Subcutaneous abdominal adipose tissue (tissue), 5 donors: ENCODE data around the gene MYADML2.

Experiments used
- H3K27ac ChIP-seq: one replicate; pipeline ENCODE4 v1.7.0; 2013; ENCODE audit warnings: low read depth, mild to moderate bottlenecking, inconsistent platforms, low read length, moderate library complexity
- H3K27me3 ChIP-seq, 5 donors: one replicate each; pipeline ENCODE4 v1.7.0; 2013; ENCODE audit warnings: low read length in 5 of 5, inconsistent platforms in 1 of 5; ENCODE audit not compliant: control insufficient read depth in 5 of 5, insufficient read depth in 4 of 5
- H3K36me3 ChIP-seq, 5 donors: one replicate each; pipeline ENCODE4 v1.7.0; 2013; ENCODE audit warnings: low read length in 5 of 5; ENCODE audit not compliant: control insufficient read depth in 5 of 5, insufficient read depth in 5 of 5
- H3K4me1 ChIP-seq, 5 donors: one replicate each; pipeline ENCODE4 v1.7.0; 2013; ENCODE audit warnings: low read length in 5 of 5, mild to moderate bottlenecking in 3 of 5, moderate library complexity in 1 of 5; ENCODE audit not compliant: control insufficient read depth in 5 of 5, insufficient read depth in 5 of 5
- H3K4me3 ChIP-seq, 5 donors: one replicate each; pipeline ENCODE4 v1.7.0; 2013; ENCODE audit warnings: low read length in 5 of 5, low read depth in 1 of 5
- H3K9ac ChIP-seq, 5 donors: one replicate each; pipeline ENCODE4 v1.7.0; 2013; ENCODE audit warnings: low read length in 5 of 5, mild to moderate bottlenecking in 4 of 5, moderate library complexity in 3 of 5
- H3K9me3 ChIP-seq, 5 donors: one replicate each; pipeline ENCODE4 v1.7.0; 2013; ENCODE audit warnings: low read length in 5 of 5; ENCODE audit not compliant: control insufficient read depth in 5 of 5
- donor health status: healthy.
- donor health status: healthy.
- donor health status: healthy.
- donor health status: healthy.
- donor health status: healthy.

The MYADML2 gene, protein sequence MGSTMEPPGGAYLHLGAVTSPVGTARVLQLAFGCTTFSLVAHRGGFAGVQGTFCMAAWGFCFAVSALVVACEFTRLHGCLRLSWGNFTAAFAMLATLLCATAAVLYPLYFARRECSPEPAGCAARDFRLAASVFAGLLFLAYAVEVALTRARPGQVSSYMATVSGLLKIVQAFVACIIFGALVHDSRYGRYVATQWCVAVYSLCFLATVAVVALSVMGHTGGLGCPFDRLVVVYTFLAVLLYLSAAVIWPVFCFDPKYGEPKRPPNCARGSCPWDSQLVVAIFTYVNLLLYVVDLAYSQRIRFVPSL

DNA sequence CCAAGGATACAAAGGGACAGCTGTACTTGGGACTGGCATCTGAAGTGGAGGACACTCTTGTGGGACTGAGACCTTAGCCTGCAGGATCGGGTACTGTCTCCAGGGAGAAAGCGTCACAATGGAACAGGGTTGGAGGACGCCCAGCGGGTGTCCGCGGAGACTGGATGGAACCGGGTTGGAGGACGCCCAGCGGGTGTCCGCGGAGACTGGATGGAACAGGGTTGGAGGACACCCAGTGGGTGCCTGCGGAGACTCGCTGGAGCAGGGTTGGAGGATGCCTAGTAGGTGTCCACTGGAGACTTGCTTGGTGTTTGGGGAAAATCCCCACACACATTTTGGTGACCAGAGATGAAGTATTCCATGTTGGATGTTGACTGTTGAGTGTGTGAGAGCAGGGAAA lies at the start of gene MYADML2:
Gene MYADML2, minus strand, starts transcription at position 45 of the 400 bp plus-strand sequence. CDS start 5,492 bp downstream, outside the sequence.
- no peak within 1 kb of the TSS for H3K4me3 ChIP-seq
- H3K27ac ChIP-seq = no peak within 1 kb of the TSS
- no peak within 1 kb of the TSS for H3K9ac ChIP-seq
- H3K36me3 ChIP-seq = no peaks in the 10 kb centered on the region
- H3K27me3 ChIP-seq = peaks cover 0 to 7% (median 4%) of the 10 kb centered on the region in 5 donors
- H3K4me1 ChIP-seq = no peaks in the 10 kb centered on the region
- no peaks in the 10 kb centered on the region for H3K9me3 ChIP-seq

DNA sequence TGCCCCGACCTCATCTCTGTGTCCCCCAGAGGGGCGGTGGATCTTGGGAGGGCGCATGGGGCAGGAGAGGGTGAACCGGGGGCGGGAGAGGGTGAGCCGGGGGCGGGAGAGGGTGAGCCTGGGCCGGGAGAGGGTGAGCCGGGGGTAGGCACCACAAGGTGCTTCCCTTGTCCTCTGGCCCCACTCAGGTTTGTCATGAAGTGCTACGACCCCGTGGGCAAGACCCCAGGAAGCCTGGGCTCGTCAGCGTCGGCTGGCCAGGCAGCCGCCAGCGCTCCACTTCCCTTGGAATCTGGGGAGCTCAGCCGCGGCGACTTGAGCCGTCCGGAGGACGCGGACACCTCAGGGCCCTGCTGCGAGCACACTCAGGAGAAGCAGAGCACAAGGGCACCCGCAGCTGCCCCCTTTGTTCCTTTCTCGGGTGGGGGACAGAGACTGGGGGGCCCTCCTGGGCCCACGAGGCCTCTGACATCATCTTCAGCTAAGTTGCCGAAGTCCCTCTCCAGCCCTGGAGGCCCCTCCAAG lies 49.3 kb upstream of the MYADML2 start:
- H3K27me3 ChIP-seq = no peaks in the 10 kb centered on the region
- H3K9me3 ChIP-seq = no peaks in the 10 kb centered on the region
- H3K27ac ChIP-seq = no peak overlapping the region
- peaks cover 0 to 37% (median 21%) of the 10 kb centered on the region in 5 donors for H3K36me3 ChIP-seq
- H3K4me3 ChIP-seq = no peak overlapping the region
- peaks cover 0 to 15% (median 10%) of the 10 kb centered on the region in 5 donors for H3K4me1 ChIP-seq
- H3K9ac ChIP-seq = no peak overlapping the region

DNA sequence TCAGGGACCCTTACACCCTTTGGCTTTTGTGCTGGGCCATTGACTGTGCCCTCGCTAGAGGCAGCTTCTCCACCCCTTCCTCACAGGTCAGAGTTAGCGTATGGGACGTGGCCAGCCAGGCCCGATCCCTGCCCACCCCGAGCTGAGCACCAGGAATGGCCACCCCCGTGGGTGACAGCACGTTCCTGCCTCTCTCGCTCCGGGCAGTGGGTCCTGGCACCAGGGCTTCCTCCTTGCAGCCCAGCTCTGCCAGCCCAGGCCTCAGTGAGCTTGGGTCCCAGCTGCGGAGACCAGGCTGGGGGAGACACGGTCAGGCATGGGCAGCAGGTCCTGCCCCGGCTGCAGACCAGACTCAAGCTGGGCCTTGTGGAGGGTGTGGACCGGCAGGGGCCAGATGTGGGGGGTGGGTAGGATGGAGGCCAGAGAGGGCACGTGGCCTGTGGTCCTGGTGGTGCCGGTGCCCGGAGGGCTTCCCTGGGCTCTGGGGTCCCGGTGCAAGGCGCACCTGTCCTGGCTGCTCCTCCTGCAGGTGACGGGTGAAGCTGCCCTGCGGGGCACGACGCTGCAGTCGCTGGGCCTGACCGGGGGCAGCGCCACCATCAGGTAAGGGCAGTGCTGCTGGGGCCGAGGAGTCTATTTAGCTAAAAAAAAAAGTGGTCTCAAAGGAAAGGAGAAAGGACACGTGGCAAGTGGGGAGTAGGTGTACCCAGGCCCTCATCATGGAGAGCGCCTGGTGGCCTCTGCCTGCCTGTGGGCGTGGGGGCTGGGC lies 48.6 kb upstream of the MYADML2 start:
- Histone ChIP-seq H3K27me3 (no peaks in the 10 kb centered on the region), H3K4me1 (peaks cover 0 to 16% (median 12%) of the 10 kb centered on the region in 5 donors), H3K27ac (no peak overlapping the region), H3K36me3 (peaks cover 0 to 38% (median 21%) of the 10 kb centered on the region in 5 donors), H3K9me3 (no peaks in the 10 kb centered on the region), H3K4me3 (no peak overlapping the region), H3K9ac (no peak overlapping the region)

DNA sequence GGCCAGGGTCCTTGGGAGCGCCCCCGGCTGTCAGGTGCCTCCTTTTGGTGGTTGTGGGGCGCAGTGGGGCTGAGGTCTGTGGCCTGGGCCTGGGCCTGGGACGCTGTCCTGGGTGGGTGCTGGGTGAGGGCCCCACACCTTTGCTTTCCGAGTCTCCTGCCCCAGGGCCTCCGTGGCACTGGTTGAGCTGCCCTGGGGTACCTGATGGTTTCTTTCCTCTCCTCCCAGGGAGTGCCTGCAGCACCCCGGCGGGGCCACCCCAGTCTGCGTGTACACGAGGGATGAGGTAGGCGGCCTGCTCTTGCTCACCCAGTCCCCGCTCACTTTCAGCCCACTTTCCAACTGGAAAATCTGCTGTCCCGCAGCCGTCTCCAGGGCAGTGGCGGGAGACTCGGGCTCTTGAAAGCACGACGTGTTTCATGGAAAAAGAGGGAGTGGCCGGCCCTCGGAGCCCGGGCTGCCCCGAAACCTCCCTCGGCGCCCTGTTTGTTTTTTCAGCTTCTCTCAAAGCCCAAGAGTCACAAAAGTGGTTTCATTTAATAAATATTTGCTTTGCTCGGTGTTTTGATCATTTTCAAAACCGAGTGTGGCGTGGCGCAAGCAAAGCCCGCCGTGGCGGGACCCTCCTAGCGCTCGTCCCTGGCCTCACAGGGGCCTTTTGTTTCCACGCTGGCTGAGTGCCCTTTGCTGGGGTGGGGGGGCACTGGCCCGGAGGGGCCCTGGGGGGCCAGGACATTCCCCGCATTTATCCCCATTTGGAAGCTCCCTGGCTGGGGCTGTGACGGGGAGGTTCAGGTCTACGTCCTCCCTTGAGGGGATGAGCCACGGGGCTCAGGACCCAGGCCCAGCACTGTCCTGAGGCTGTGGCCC lies 47.8 kb upstream of the MYADML2 start:
- no peak overlapping the region for H3K9ac ChIP-seq
- no peak overlapping the region for H3K27ac ChIP-seq
- H3K36me3 ChIP-seq = peaks cover 0 to 43% (median 21%) of the 10 kb centered on the region in 5 donors
- no peaks in the 10 kb centered on the region for H3K27me3 ChIP-seq
- H3K4me1 ChIP-seq = peaks cover 0 to 16% (median 12%) of the 10 kb centered on the region in 5 donors
- H3K9me3 ChIP-seq = no peaks in the 10 kb centered on the region
- no peak overlapping the region for H3K4me3 ChIP-seq

DNA sequence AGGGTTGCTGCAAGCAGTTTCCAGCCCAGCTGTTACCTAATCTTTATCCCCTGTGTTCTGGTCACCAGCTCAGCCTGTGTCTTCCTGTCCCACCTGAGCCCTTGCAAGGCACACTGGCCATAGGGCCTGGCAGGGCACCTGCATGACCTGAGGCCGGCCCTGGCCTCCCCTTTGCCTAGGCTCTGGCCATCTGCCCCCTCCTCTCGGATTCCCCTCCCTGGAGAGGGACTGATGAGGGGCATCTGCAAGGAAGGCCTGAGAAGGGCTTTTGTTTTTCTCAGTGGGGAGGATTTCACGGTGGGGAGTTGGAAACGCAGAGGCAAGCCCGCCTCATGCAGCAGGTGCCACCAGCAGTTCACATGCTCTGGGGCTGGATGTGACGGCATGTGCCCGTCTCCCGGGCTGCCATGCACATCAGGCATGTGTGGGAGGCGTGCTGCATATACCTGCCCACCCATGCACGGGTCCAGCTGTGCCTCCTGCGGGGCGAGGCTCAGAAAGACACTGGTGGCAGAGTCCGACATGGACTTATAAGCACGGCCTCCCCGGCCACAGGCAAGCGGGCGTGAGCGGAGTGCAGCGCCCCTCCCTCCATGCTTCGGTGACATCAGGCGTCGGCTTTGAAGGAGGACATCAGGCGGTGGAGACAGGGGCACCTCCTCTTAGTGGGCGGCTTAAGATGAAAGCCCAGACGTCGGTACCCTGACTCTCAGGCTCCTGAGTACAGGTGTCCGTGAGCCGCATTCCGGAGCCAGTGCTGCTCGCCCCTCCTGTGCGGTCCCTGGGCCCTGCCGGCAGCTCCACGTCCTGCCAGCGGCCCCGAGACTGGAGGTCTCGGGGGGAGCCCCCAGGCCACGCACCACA lies 46.9 kb upstream of the MYADML2 start:
- H3K27me3 ChIP-seq = no peaks in the 10 kb centered on the region
- no peak overlapping the region for H3K27ac ChIP-seq
- H3K4me3 ChIP-seq = no peak overlapping the region
- H3K4me1 ChIP-seq = peaks cover 0 to 16% (median 12%) of the 10 kb centered on the region in 5 donors
- no peaks in the 10 kb centered on the region for H3K9me3 ChIP-seq
- H3K9ac ChIP-seq = no peak overlapping the region
- peaks cover 0 to 47% (median 21%) of the 10 kb centered on the region in 5 donors for H3K36me3 ChIP-seq

DNA sequence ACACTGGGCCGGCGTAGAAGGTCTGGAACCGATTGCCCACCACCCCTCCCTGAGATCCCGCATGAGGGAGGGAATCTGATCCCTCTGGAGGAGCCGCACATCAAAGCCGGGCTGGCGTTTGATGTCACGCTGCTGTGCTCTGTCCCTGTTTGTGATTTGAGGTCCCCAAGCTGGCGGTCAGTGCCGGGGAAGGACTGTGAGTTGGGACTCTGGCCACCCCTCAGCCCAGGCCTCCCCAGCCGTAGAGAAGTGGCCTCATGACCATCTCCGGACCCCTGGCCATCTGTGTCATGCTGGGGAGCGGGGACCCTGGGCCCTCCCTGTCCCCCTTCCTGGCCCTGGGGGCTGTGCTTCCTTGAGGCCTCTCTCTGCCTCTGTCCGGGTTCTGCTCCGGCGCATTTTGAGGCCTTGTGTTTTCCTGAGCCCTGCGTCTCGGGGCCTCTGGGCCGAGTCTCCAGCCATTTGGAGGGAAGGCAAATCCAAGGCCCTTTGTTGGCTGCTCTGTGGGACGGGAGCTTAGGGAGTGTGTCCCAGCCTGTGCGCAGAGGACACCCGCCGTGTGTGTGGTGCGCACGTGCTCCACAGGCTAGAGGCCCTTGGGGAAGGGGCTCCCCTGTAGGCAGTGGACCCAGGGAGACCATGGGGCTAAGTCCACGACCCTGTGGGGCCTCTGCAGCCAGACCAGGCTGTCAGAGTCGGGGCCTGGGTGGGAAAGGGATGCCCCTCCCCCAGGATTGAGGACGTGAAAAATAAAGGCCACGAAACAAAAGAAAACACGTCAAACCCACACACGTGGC lies 45.5 kb upstream of the MYADML2 start:
- no peak overlapping the region for H3K9ac ChIP-seq

DNA sequence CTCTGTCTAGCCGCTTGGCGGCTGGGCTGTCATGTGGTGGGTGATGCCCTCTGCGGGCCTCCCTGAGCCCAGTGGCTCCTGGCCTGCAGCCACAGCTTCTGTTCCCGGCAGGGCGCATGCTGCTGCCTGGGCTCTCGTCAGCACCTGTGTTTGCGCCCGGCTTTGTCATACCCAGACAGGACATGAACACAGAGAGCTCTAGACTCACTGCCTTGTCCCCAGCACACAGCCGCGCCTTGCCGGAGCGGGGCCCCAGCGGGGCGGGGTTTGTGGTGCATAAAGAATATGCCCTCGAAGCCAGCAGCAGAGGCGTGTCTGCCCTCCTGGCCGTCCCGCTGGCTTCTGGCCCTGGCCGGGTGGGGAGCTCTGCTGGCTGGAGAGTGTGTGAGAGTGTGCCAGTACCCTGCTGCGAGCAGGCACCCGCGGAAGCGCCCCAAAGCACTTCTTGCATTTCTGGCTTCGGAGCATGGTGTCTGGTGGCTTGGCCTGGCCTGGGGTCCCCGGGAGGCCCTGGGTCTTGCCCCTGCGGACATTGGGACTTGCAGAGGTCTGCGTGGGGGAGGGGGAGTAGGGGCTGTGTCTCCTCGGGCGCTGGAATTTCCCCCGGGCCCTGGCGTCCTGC lies 44.8 kb upstream of the MYADML2 start:
- Histone ChIP-seq H3K27ac (no peak overlapping the region), H3K4me3 (peak overlapping the region in 1 of 5 donors; percentile 1), H3K9ac (peak overlapping the region in 1 of 5 donors; percentile 36)

More for the DNA sequence above, 45.5 kb upstream of the MYADML2 start:
- Histone ChIP-seq H3K36me3 (peaks cover 0 to 45% (median 23%) of the 10 kb centered on the region in 5 donors), H3K4me1 (peaks cover 0 to 16% (median 12%) of the 10 kb centered on the region in 5 donors), H3K9me3 (no peaks in the 10 kb centered on the region), H3K27ac (no peak overlapping the region), H3K4me3 (no peak overlapping the region), H3K27me3 (no peaks in the 10 kb centered on the region)

More for the DNA sequence above, 44.8 kb upstream of the MYADML2 start:
- peaks cover 0 to 48% (median 25%) of the 10 kb centered on the region in 5 donors for H3K36me3 ChIP-seq
- H3K27me3 ChIP-seq = no peaks in the 10 kb centered on the region
- H3K9me3 ChIP-seq = no peaks in the 10 kb centered on the region
- peaks cover 0 to 16% (median 12%) of the 10 kb centered on the region in 5 donors for H3K4me1 ChIP-seq
